Measurements from ENCODE around the gene ZSCAN10. TPM values are rescaled to one million over a fixed set of nuclear protein-coding genes. Genes with fewer than 3 reads are reported as not detected.

ZSCAN10 gene
- total and polyA plus RNA-seq, 9 of the 15 experiments (the other 6 are each of a cell fraction or from before 2014, with no cell fraction given): 0.22 TPM; not detected in 8

DNA sequence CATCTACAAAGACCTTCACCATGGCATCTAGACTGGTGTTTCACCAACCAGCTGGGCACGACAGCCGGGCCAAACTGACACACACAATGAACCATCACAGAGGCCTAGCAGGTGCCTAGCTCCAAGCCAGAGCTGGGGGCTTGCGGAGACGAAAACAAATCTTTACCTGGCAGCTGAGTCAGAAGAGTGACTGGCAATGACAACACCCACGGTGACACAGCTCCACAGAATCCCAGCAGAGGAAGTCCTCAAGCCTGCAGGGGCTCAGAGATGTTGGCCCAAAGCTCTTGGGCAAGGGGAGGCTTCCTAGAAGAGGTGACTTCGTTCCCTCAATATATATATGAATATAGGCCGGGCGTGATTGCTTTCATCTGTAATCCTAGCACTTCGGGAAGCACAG, 47.6 kb downstream of the ZSCAN10 start:
- Histone ChIP-seq H3K36me3 (ENCODE audit: control insufficient read depth, insufficient read depth, low read length) (no peaks in the 10 kb centered on the region), H3K9me1 (ENCODE audit: control insufficient read depth, insufficient read depth, low read length) (no peaks in the 10 kb centered on the region), H3K4me2 (ENCODE audit: insufficient read depth, low read length) (no peak overlapping the region), H3K4me1 (replicated peaks in 1 of 2; ENCODE audit: control insufficient read depth in 2 of 2, insufficient read depth in 2 of 2, low read length in 2 of 2) (peaks cover 3 to 21% of the 10 kb centered on the region in 2 experiments; a peak in 2 of 5 replicates), H4K20me1 (replicated peaks; ENCODE audit: control insufficient read depth, insufficient read depth, low read length) (no peaks in the 10 kb centered on the region; the same call in 1 of the 2 replicates), H3K9ac (ENCODE audit: insufficient read depth in 1 of 2, low read depth in 2 of 2, low read length in 2 of 2) (no peak overlapping the region), H3K27ac (ENCODE audit: extremely low read depth, low read depth, low read length) (no peak overlapping the region), H3K4me3 (no peak overlapping the region), H2AFZ (ENCODE audit: low read depth, low read length) (no peak overlapping the region), H3K79me2 (ENCODE audit: control insufficient read depth, insufficient read depth, low read length) (no peaks in the 10 kb centered on the region), H3K9me3 (replicated peaks; ENCODE audit: control insufficient read depth, insufficient read depth, low read depth, low read length) (no peaks in the 10 kb centered on the region), H3K27me3 (ENCODE audit: control insufficient read depth in 2 of 2, insufficient read depth in 2 of 2, low read length in 2 of 2) (peaks cover 2 to 34% of the 10 kb centered on the region in 2 experiments; a peak in 4 of 5 replicates)
- ATAC-seq (no peak), DNase-seq (ENCODE audit: extremely low read depth in 1 of 4, low spot score in 3 of 4) (no peak), FAIRE-seq (no peak)
- TF ChIP-seq HDAC2 (IDR thresholded peaks at IDR 0.05) (no peak), CHD2 (IDR thresholded peaks at IDR 0.05; ENCODE audit: low read depth, low read length) (no peak), KDM2B (CRISPR knock-in tag; IDR thresholded peaks at IDR 0.05) (no peak), RFX1 (IDR thresholded peaks at IDR 0.05) (no peak), PHF20 (IDR thresholded peaks at IDR 0.05; ENCODE audit: partially characterized antibody) (no peak), ZNF551 (CRISPR knock-in tag; IDR thresholded peaks at IDR 0.05) (no peak), LARP7 (IDR thresholded peaks at IDR 0.05) (no peak), FOXP1 (CRISPR knock-in tag; IDR thresholded peaks at IDR 0.05) (no peak), ZNF431 (CRISPR knock-in tag; IDR thresholded peaks at IDR 0.05) (no peak), SIN3B (IDR thresholded peaks at IDR 0.05; ENCODE audit: low read depth) (no peak), PHF8 (IDR thresholded peaks at IDR 0.05; ENCODE audit: borderline replicate concordance, low read length) (no peak), CBX1 (IDR thresholded peaks at IDR 0.05; ENCODE audit: low read depth) (no peak)
- TF ChIP-seq, protein P1, sequence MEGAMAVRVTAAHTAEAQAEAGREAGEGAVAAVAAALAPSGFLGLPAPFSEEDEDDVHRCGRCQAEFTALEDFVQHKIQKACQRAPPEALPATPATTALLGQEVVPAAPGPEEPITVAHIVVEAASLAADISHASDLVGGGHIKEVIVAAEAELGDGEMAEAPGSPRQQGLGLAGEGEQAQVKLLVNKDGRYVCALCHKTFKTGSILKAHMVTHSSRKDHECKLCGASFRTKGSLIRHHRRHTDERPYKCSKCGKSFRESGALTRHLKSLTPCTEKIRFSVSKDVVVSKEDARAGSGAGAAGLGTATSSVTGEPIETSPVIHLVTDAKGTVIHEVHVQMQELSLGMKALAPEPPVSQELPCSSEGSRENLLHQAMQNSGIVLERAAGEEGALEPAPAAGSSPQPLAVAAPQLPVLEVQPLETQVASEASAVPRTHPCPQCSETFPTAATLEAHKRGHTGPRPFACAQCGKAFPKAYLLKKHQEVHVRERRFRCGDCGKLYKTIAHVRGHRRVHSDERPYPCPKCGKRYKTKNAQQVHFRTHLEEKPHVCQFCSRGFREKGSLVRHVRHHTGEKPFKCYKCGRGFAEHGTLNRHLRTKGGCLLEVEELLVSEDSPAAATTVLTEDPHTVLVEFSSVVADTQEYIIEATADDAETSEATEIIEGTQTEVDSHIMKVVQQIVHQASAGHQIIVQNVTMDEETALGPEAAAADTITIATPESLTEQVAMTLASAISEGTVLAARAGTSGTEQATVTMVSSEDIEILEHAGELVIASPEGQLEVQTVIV (CRISPR knock-in tag; IDR thresholded peaks at IDR 0.05; ENCODE audit: borderline replicate concordance): no peak
- TF ChIP-seq, protein P2, sequence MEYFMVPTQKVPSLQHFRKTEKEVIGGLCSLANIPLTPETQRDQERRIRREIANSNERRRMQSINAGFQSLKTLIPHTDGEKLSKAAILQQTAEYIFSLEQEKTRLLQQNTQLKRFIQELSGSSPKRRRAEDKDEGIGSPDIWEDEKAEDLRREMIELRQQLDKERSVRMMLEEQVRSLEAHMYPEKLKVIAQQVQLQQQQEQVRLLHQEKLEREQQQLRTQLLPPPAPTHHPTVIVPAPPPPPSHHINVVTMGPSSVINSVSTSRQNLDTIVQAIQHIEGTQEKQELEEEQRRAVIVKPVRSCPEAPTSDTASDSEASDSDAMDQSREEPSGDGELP (CRISPR knock-in tag; IDR thresholded peaks at IDR 0.05; ENCODE audit: borderline replicate concordance): no peak
- TF ChIP-seq, protein P3, sequence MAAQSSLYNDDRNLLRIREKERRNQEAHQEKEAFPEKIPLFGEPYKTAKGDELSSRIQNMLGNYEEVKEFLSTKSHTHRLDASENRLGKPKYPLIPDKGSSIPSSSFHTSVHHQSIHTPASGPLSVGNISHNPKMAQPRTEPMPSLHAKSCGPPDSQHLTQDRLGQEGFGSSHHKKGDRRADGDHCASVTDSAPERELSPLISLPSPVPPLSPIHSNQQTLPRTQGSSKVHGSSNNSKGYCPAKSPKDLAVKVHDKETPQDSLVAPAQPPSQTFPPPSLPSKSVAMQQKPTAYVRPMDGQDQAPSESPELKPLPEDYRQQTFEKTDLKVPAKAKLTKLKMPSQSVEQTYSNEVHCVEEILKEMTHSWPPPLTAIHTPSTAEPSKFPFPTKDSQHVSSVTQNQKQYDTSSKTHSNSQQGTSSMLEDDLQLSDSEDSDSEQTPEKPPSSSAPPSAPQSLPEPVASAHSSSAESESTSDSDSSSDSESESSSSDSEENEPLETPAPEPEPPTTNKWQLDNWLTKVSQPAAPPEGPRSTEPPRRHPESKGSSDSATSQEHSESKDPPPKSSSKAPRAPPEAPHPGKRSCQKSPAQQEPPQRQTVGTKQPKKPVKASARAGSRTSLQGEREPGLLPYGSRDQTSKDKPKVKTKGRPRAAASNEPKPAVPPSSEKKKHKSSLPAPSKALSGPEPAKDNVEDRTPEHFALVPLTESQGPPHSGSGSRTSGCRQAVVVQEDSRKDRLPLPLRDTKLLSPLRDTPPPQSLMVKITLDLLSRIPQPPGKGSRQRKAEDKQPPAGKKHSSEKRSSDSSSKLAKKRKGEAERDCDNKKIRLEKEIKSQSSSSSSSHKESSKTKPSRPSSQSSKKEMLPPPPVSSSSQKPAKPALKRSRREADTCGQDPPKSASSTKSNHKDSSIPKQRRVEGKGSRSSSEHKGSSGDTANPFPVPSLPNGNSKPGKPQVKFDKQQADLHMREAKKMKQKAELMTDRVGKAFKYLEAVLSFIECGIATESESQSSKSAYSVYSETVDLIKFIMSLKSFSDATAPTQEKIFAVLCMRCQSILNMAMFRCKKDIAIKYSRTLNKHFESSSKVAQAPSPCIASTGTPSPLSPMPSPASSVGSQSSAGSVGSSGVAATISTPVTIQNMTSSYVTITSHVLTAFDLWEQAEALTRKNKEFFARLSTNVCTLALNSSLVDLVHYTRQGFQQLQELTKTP (IDR thresholded peaks at IDR 0.05; ENCODE audit: low read depth in 1 of 2, partially characterized antibody in 2 of 2): no peak
- ChIA-PET CTCF (ENCODE audit: low intra/inter-chr PET ratio) (no interaction called here), POLR2A (interaction anchor here (0.5 to 1.2 kb wide), 5 partner anchors 11 to 1895 kb away, joined by 3 to 5 read pairs (median 3); no protein-coding TSS in a partner anchor)
- 18% methylated on average over 9 of the region's 9 CpGs for WGBS (ENCODE audit: insufficient coverage, low coverage, missing lambda C conversion rate)
- intact Hi-C loops (cut with micrococcal nuclease) (loop anchor here (10.0 kb wide), 1 partner anchor 123 kb away; no protein-coding TSS in a partner anchor), in situ Hi-C loops (cut with MboI) (no loop called here)
- no TSS peak for BruUV-seq (replicated peaks)
